GM10266 (cell line): ENCODE data around the gene ADAMTS18.

Experiments used
- DNase-seq: peaks from one replicate; pipeline ENCODE4 v3.0.0; 2012; ENCODE audit errors: extremely low spot score
- CTCF ChIP-seq: IDR thresholded peaks from 2 replicates; pipeline ENCODE4 v1.5.1; 2012; ENCODE audit warnings: mild to moderate bottlenecking, low read depth; ENCODE audit not compliant: control insufficient read depth, insufficient read depth; ENCODE audit errors: missing control alignments

Gene ADAMTS18

GRCh38 chr16:77306075-77306474 is 128.8 kb downstream of the ADAMTS18 start:
- no peak for TF ChIP-seq CTCF
- DNase-seq, result no peak

- DNase-seq, result no peak
- TF ChIP-seq CTCF, result no peak
These were observed 130.0 kb downstream of the ADAMTS18 start for GRCh38 chr16:77304877-77305276.

GRCh38 chr16:77304134-77304533 is 130.7 kb downstream of the ADAMTS18 start:
- DNase-seq, result no peak
- no peak for TF ChIP-seq CTCF

GRCh38 chr16:77302674-77303073 is 132.2 kb downstream of the ADAMTS18 start:
- no peak for DNase-seq
- TF ChIP-seq CTCF, result no peak

- no peak for DNase-seq
- TF ChIP-seq CTCF, result no peak
These were observed 132.6 kb downstream of the ADAMTS18 start for GRCh38 chr16:77302249-77302648.

GRCh38 chr16:77300256-77300655 is 134.6 kb downstream of the ADAMTS18 start:
- no peak for TF ChIP-seq CTCF
- no peak for DNase-seq

GRCh38 chr16:77299395-77299794 is 135.4 kb downstream of the ADAMTS18 start:
- no peak for DNase-seq
- no peak for TF ChIP-seq CTCF
